Left hindlimb (tissue), 1 donor: ENCODE measurements around the gene AGFG1.
"Not testable (repeated sequence)": the region's sequence is repeated elsewhere in the genome, so short reads cannot be mapped to it uniquely, and the experiment has no call there.

Source experiments
- DNase-seq: peaks from one replicate; pipeline ENCODE4 v3.0.0-alpha.2; 2018

Gene AGFG1

DNA sequence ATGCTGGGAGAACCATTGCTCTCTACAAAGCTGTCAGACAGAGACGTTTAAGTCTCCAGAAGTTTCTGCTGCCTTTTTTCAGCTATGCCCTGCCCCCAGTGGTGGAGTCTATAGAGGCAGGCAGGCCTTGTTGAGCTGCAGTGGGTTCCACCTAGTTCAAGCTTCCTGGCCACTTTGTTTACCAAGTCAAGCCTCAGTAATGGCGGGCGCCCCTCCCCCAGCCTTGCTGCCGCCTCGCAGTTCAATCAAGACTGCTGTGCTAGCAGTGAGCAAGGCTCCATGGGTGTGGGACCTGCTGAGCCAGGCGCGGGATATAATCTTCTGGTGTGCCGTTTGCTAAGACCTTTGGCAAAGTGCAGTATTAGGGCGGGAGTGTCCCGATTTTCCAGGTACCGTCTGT, 74.0 kb downstream of the AGFG1 start:
- no peak for DNase-seq

DNA sequence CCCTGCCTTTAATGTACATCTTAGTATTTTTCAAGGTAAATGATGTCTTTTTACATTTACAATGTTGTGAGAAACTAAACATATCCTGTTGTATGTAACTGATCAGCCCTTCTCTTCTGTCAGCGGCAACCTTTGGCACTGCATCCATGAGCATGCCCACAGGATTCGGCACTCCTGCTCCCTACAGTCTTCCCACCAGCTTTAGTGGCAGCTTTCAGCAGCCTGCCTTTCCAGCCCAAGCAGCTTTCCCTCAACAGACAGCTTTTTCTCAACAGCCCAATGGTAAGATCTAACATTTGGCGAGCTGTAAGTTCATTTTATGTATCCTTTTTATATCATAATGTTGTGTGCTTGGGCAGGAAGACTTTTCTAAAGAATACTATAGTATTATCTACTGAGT, 79.9 kb downstream of the AGFG1 start:
- no peak for DNase-seq

DNA sequence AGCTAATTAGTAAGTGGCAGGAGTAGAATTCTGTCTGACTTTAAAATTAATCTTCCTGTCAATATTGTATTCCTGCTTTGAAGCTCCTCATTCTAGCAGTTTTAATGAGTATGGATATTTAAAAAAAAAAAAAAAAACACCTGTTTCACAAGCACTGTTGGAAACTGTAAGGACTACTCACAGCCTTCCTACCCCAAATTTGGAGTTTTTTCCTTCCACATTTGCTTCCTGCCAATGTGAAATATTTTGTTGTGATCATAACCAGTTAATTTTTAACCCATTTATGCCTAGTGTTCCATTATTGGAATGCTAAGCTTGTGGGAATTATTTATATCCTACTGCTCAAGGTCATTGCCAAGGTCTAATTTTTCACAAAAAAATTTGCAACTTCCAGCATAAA, 90.6 kb downstream of the AGFG1 start:
- DNase-seq: no peak

DNA sequence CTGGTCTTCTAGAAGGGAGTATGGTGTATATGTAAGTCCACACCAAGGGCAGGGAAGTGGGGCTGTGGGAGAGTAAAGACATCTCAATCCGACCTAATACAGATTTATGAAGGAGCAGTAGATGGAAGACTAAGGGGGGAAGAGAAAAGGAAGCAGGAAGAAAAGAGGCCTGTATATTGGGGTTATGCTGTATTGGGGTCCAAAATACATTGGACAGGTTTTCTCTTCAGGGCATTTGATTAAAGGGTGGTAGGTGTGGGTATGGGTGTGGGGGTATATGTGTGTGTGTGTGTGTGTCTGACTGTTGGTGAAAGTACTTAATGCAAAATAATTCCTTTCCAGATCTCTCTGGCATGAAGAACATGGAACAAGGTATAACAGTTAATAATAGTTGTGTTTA, 93.1 kb downstream of the AGFG1 start:
- DNase-seq: no peak

DNA sequence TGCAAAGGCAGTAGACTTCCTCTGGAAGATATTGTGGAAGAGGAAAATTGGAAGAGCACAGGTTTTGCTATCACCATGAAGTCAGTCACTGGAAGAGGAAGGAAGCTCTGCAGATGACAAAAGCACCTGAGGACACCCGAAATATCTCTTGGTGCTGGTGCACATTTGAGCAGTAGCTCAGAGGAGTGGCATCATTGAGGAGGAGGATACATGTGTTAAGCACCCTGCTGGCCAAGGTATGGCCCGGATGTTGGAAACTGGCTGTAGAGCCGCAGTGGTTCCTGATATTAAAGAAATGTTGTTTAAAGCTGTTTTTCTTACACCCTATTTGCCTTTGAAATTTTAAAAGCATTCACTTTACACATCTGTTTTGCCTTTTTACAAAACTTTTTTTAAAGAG, 94.1 kb downstream of the AGFG1 start:
- no peak for DNase-seq

DNA sequence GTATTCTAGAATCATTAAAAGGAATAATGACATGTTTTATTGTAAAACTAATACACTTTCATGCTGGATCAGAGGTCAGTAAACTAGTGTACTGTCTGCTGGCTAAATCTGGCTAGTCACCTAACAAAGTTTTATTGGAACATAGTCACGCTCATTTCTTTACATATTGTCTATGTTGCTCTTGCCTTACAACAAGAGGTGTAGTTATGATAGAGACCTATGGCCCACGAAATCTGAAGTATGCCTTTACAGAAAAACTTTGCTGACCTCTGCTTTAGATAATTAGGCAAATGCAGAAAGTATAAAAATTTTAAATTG, 96.9 kb downstream of the AGFG1 start:
- no peak for DNase-seq

DNA sequence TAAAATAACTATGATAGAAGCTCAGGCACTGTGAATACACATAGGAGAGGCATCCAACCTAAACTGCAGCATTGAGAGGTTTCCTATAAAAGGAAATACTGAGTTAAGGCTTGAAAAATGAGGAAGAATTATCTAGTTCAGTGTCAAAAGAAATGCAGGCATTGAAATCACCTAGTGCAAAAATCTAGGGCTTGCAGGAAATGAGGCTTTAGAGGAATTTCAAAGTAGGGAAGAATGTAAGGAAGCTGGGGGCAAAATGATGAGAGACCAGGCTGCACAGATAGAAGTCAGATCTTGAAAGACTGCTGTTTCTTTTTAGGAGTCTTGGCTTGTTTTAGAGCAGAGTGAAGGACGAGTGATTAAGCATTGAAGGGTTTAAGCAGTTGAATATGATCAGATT, 98.7 kb downstream of the AGFG1 start:
- no peak for DNase-seq

DNA sequence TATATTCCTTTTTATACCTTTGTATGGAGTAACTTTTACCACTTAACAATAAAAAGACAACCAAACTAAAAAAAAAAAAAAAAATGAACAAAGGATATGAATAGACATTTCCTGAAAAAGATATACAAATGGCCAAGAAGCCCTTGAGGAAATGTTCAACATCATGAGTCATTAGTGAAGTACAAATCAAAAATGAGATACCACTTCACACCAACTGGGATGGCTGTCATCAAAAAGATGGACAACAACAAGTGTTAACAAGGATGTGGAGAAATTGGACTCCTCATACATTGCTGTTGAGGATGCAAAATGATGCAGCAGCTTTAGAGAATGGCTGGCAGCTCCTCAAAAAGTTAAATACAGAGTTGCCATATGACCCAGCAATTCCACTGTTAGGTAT, 104.2 kb downstream of the AGFG1 start:
- no peak for DNase-seq

DNA sequence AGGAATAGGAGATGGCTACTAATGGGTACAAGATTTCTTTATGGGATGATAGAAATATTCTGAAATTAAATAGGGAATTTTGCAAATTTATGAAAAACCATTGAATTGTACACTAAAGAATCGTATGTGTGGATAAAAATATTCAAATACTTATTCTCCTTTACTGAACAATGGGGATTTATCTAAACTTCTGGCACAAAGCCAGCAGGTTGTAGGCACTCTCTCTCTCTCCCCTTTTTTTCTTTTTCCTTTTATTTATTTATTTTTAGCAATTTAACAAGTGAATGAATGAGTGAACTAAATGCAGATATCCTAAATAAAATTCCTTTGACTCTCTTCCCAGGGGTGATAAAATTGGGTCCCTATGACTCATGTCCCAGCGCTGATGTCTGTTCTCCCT, 104.9 kb downstream of the AGFG1 start:
- DNase-seq: no peak

DNA sequence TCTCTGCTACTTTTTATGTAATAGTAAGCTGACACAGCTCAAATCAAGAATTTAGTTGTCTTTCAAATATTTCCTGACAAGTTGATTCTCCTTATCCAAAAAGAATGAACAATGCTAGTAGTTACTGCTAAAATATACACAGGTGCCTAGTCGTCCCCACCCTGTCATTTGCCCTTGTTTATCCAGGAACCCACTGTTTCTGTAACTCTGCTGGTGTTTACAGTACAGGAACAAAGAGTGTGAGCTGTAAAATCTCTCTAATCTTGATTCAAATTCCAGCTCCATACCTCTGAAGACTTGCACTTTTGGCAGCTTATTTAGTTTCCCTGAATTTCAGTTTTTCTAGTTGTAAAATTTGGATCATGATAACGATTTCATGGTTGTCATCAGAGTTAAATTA, 105.6 kb downstream of the AGFG1 start:
- no peak for DNase-seq

DNA sequence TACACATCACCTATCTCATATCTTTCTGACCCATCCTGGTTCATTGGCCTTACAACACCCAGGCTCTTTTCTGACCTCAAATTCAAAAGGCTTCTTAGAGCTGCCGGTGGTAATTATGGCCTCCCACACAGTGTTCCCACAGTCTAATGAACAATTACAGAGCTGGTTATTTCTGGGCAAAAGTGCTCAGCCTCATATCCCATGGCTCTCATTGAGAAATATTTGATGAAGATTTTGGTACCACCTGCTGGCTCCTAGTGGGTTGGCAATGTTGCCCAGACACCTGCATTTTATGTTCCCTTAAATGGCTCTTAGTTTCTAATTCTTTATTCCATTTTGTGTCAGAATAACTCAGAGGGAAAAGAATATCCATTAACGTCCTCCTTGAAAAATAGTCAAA, 106.7 kb downstream of the AGFG1 start:
- DNase-seq: no peak

DNA sequence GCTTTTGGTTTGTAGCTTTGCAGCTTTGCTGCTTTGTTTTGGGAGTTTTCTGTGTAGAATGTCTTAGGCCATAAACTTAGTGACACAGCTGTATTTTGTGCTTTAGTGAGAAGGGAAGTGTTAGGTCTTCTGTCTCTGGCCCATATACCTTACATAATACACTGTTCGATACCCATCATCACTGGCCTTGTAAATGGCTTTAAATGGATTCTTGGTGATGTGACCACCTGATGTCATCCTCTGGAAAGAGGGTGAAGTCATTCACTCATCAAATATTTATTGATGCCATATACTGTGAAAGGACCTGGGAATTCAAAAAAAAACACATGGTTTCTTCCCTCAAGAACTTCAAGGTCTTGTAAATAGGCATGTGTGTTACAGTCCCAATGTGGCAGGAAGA, 107.8 kb downstream of the AGFG1 start:
- DNase-seq: no peak

DNA sequence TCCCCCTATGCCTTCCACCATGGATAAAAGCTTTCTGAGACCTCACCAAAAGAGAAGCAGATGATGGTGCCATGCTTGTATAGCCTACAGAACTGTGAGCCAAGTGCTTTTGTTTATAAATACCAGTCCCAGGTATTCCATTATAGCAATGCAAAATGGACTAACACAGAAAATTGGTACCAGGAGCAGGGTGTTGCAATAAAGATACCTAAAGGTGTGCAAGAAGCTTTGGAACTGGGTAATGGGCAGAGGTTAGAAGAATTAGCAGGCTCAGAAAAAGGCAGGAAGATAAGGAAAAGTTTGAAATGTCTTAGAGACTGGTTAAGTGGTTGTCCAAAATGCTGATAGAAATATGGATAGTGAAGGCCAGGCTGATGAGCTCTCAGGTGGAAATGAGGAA, 110.4 kb downstream of the AGFG1 start:
- DNase-seq: no peak

DNA sequence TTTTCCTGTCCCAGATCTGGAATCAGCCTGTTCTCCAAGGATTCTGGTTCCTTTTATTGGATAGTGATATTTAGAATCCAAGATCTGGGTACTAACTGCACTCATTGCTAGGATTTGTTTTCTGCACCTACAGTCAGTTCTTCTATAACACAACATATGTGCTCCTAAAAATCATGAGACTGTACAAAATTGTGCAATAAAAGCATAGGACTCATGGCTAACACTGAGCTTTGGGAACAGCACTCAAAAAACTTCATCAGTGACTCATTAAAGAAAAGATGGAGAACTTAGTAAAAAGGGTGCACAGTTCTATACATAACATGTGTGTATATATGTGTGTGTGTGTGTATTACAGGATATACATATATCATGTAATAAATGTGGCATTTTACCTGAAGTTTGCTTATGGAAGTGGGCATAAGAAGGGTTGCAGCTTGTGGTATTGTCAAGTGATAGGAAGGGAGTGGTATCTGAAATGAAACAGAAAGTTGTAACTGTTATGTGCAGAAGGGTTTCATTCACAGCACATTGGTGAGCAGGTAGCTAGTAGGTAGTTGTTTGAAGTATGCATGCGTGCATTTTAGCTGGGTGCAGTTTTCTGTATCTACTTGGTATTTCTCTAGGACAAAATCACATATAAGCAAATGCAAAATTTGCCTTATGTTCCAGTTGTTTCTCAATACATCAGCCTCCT, 120.9 kb downstream of the AGFG1 start:
- DNase-seq: no peak

DNA sequence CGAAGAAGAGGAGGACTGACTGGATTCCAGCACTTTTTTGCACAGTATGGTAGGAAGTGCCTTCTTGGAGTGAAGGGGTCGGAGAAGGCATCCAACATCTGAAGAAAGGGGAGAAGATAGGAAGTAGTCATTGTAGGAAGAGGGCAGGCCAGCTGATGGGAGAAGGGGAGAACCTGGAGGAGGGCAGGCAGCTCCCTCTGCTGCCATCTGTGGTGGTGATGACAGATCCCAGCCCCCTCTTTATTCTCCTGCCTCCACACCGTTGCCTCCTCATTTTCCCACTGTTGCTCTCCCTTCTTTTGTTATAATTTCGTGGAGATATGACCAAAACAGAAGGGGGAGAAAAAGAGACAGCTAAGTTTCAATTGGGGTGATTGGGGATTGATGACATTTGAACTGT, 123.8 kb downstream of the AGFG1 start:
- no peak for DNase-seq

DNA sequence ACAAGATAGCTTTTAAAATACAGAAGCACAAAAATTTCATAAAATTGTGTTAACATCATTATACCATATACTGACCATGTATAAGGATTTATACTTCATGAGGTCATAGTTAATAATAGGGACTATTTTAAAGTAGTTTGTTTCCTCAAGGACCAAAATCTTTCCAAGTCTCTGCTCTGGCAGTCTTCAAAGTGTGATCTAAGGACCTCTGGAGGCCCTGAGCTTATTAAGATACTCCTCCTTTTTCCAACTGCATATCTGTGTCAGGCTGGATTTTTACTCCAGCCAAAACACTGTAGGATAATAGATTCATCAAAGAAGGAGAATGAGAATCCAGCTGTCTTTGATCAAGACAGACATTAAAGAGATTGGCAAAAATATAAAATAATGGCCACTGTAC, 125.1 kb downstream of the AGFG1 start:
- DNase-seq: no peak

DNA sequence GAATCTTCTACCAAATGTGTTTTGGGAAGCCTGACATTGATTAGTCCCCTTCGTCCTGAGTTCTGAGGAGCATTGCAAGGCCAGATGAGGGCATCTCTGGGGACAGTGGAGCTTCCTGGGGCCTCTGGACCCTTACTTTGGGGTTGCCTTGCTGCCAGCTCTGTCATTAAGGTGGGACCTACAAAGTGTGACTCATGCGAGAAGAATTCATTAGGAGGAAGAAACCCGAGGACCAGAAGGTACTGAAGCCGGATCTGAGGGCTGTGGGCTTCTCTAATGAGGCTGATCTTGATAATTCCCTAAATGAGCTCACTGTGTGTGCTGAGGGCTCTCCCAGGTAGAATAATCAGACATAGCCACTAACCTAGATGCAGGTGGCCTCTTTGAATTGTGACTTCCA, 126.0 kb downstream of the AGFG1 start:
- no peak for DNase-seq

DNA sequence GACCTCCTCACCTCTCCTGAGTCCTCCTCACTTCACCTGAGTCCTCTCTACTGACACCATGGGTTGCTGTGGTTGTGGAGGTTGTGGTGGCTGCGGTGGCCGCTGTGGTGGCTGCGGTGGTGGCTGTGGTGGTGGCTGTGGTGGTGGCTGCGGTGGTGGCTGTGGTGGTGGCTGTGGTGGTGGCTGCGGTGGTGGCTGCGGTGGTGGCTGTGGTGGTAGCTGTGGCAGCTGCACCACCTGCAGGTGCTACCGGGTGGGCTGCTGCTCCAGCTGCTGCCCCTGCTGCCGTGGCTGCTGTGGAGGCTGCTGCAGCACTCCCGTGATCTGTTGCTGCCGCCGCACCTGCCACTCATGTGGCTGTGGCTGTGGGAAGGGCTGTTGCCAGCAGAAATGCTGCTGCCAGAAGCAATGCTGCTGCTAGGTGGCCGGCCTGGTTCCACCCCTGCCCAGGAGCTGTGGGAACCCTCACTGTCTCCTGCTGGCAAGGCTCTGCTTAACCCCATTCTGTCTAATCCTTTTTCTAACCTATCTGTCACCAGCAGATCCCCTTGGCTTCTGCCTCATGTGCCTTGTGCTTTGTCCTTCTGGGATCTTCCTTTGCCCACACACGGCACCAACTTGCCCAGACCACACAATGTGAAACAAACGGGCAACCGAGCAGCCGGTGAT, 127.0 kb downstream of the AGFG1 start, which contains the start of gene SCYGR2:
Gene SCYGR2 (plus strand): TSS at position 59 of the 669 bp plus-strand sequence. CDS start 0 bp downstream, at position 59.
- not testable (repeated sequence) for DNase-seq

DNA sequence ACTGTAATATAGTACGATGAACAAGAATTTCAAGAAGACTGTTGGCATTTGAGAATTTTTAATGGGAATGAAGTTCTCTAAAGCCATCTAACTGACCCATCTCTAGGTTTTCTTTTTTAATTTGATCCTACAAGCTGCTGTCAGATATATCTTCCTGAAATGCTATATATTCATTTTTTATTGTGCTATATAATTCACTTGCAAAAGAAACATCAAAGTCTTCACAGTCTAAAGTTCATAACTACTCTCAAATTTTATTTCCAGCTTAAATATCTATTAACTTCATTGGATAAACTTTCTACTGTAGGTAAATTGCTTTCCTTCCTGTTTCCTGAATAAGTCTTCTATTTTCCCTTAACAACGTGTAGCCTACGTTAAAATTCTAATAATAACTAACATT, 130.4 kb downstream of the AGFG1 start:
- DNase-seq: no peak

DNA sequence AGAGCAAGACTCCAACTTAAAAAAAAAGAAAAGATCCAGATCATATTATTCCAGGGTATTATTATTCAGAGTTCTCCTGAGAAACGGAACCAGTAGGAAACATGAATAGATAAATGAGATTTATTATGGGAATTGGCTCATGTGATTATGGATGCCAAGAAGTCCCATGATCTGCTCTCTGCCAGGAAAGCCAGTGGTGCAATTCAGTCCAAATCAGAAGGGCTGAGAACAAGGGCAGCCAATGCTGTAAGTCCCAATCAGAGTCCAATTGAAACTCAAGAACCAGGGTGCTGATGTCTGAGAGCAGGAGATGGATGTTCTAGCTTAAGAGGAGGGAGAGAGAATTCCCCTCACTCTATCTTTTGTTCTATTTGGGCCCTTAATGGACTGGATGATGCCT, 134.5 kb downstream of the AGFG1 start:
- no peak for DNase-seq

DNA sequence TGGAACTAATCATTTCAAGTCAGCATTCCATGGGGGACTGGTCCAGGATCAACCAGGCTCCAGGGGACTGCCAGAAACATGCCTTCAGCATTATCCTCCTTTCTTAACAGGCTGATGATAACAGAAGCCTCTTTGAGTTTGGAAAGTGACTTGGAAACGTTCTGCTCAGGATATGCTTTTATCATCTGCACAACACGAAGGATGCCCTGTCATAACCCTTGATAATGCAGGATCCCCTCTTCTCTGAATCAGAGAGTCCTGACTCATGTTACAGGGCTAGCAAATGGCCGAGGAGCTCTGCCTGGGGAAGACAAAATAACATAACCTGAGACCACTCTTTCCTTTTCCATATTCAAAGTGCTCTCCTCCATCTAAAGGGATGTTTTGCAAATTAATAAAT, 136.0 kb downstream of the AGFG1 start:
- no peak for DNase-seq

DNA sequence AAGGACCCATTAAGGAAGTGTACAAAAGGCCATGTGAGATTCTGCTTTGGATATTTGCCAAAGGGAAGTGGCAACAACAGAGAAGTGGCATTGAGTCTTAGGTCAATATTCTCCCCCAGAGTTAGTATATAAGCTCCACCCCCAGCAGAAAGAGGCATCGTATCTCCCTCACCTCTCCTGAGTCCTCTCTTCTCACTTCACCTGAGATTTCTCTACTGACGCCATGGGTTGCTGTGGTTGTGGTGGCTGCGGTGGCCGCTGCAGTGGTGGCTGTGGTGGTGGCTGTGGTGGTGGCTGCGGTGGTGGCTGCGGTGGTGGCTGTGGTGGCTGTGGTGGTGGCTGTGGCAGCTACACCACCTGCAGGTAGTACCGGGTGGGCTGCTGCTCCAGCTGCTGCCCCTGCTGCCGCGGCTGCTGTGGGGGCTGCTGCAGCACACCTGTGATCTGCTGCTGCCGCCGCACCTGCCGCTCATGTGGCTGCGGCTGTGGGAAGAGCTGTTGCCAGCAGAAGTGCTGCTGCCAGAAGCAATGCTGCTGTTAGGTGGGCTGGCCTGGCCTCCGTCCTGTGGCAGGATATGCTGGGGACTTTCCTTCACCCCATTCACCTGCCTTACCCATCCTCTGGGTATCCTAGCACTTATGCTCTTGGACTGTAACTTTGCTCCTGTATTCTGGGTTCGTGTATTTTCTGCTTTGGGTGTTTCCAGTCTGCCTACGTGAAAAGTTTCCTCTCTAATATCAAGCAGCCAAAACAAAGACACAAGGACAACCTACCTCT, 136.8 kb downstream of the AGFG1 start:
- no peak for DNase-seq

DNA sequence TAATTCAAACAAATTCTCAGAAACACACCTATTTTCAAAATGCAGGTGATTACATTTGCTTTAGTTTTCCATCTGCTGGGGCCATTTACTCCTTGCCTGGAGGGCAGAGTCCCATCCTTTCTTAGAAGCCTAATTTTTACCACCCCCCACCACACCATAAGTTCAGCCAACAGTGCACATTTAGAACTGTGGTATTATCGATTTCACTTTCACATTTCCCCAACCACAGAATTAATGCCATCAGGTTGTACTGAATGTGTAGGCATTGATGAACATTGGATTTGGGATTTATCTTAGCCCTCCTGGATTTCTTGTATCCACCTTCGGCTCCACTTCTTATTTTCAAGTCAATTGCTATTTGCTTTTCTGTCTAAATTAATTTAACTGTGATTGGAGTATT, 138.2 kb downstream of the AGFG1 start:
- no peak for DNase-seq
